GM21619 (cell line): ENCODE results near the gene A1BG.
"Not testable (repeated sequence)": the region's sequence is repeated elsewhere in the genome, so short reads cannot be mapped to it uniquely, and the experiment has no call there.

Source experiments
- ATAC-seq: cut with Tn5 transposase; IDR thresholded peaks from one replicate; pipeline ENCODE4 v1.9.1; 2021; ENCODE audit not compliant: unreplicated experiment

The A1BG gene

DNA sequence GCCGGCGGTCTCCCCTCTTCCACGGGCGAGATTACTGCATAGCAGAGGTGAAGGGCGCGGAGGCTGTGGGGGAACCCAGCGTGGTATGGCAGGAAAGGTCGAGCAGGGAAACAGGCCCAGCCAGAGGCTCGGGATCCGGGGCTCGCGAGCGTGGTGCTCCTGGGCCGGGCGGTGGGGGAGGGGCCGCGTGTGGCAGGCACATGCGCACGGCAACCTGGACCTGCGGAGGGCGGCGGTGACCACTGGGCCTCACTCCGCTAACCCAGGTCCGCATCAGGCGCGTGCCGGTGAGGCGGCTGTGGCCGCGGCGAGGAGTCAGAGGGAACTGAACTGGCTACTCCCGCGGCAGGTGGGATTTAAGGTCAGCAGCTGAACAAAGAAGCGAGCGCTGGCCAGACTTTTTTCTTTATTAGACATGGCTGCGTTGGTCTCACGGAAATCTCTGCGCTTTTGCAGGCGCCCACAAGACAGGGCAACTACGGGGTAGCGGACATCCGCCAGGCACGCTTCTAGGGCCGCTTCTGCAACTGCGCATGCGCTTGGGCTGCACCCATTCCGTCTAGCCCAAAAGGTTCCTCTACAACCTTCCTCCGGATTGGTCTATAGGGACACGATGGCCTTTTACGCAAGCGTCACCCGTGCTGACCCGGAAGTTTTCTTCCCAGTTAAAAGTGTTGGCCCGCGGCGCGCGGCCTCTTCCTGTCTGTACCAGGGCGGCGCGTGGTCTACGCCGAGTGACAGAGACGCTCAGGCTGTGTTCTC lies 33.5 kb upstream of the A1BG start, which contains the start of gene RPS5:
Gene RPS5 (plus strand): TSS at position 694 of the 762 bp plus-strand sequence. CDS start 869 bp downstream, outside the sequence.
- peak; percentile 81 for ATAC-seq

DNA sequence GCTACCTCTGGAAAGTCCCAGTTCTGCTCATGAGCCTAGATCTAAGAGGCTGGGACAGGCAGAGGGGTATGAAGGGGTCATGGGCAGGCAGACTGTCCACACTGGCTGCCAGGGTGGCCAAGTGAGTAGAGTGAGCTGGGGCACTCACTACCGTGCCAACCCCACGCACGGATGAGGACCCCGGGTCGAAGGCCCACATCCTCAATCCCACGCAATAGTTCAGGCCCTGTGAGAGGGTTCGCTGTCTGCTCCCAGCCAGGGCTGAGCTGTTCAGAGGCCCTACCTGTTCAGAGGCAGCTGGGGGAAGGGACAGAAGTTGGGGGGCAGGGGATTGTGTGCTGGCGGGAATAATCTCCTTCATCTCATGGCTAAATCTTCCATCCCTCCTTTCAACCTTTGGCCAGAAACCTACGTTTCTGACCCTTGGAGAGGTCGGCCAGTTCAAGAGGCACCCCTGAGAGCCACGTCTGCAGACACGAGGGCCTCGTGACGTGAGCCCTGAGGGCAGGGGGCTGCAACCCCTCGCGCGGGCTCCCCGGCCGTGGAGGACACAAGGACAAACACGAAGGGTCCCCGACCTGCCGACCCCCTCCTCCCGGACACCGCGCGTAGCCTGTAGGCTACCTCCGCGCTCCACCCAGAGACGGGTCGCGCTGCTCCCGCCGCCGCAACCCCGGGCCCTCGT lies 32.7 kb upstream of the A1BG start:
- ATAC-seq, result peak; percentile 3

DNA sequence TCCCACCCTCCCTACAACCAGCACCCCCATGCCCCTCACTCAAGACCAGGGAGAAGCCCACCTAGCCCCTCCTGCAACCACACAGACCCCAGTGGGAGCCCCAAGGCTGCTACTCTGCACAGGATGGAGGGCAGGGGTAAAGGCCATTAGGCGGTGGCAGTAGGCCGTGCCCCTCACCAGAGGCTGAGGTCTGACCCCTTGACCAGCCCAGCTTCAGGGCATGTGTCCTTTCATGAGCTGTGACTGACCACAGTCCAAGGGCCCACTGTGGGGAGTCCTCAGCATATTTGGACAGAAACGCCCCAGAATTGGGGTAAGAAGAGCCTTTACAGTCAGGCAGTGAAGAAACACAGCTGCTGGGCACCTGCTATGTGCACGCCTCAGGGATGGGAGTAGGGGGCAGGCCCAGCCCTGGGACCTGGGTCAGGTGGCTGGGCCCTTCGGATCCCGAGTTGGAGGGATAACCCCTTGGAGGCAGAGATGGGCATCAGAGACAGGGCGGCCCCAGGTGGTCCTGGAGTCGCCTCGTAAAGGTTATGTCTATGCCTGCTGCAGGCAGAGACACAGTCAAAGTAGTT lies 32.1 kb upstream of the A1BG start:
- no peak for ATAC-seq

DNA sequence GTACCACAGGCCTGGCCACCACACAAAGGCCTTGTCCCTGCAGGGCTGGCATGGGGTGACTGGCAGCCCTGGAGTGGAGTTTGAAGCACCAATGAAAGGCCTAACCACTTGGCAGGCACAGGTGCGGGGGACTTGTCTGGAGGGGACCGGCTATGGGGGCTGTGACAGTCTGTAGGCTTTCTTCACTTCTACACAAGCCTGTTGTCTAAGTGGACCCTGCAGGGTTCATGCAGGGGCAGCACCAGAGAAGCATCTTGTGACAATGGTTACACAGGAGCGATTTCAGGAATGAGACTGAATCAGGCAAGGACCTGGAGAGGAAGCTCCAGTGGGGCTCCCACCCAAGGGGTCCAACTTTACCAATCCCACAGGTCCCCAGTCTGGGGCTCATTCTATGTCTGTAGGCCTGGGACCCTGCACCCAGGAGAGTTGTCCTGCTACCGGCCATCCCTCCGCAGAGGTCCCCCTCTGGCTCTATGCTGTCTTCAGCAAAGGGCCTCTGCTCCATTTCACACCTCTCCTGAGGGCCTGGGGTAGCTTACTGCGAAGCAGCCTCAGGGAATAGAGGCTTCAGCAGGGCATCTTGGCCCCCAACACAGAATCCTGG lies 29.8 kb upstream of the A1BG start:
- ATAC-seq, result no peak

DNA sequence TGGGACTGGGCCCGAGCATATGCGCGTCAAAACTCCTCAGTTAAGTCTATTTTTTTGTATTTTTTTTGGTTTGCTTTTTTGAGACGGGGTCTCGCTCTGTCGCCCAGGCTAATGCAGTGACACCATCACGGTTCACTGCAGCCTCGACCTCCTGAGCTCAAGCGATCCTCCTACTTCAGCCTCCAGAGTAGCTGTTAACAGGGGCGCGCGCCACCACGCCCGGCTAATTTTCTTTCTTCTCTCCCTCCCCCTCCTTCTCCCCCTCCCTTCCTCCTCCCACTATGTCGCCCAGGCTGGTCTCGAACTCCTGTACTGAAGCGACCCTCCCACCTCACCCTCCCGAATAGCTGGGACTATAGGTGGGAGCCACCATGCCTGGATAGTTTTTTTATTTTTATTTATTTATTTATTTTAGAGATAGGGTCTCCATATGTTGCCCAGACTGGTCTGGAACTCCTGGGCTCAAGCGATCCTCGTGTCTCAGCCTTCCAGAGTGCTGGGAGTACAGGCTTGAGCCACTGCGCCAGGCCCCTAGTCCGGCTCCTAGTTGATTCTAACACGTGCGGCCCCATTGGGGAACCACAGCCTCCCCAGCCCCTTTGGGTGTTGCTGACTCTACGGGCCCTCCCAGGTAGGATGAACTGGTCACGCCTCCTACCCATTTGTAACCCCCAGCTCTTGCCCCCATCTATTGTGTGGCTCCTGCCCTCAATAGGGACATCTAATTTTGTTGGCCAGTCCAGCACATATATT lies 28.3 kb upstream of the A1BG start:
- no peak for ATAC-seq

DNA sequence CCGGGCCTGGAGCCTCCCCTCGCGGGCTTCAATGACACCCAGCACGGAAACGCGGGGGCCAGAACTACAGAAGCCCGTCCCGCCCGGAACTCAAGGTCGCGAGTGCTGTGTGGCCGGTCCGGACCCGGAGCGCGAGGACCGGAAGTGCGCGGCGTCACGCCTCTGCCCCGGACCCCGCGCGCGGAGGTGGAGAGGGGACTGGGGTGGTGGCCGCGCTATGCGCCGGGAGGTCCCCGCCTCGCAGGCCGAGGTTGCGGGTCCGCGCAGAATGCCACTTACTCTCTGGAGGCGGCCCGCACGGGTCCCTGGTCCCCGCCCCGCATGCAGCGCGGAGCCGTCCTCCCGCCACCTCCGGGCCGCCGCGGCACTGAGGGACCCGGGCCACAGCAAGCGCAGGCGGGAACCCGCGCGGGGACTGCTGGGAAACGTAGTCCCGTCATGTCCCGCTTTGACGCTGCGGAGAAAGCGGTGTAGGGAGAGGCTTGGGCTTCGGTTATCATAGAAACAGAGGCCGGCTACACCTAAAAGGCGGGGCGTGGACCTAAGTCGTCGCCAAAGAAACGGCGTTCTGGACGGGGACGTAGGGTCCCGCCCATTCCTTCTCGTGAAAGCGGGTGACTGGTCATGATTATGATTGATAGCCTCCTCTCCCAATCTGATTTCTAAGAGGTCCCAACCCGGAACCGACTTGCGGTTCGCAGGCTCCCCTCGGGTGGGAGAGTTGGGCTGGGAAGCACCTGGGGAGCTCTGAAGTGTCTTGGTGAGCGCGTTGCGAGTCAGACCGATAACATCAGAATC lies 27.6 kb upstream of the A1BG start, which contains the start of gene ZNF837:
Gene ZNF837 (minus strand): TSS at position 369 of the 798 bp plus-strand sequence. CDS start 11,698 bp downstream, outside the sequence.
- peak; percentile 72 for ATAC-seq

DNA sequence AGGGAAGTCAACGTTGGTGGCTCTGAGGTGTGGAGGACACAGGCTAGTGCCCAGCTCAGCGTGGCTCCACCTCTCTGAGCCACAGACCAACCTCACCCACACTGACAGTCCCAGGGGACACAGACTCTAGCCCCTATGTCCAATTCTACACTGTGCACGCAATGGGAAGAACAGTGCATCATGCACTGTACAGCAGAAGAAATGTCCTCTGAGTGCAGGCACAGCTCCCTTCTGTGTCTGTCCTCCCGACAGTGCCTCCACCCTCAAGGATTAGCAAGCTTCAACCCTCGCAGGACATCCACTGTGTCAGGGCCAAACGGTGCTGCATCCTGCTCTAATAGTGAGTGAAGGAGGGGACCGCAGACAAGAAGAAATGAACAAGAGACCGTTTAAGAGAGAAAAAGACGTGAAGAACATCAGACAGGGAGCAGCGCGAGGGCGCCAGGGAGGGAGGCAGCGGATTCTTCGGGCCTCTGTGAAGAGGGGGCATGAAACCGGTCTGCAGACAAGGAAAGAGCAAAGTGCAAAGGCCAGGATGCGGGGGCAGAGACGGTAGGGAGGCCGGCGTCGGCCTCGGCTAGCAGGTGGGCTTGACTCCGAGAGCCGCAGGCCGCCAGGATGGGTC lies 26.9 kb upstream of the A1BG start:
- peak; percentile 3 for ATAC-seq

DNA sequence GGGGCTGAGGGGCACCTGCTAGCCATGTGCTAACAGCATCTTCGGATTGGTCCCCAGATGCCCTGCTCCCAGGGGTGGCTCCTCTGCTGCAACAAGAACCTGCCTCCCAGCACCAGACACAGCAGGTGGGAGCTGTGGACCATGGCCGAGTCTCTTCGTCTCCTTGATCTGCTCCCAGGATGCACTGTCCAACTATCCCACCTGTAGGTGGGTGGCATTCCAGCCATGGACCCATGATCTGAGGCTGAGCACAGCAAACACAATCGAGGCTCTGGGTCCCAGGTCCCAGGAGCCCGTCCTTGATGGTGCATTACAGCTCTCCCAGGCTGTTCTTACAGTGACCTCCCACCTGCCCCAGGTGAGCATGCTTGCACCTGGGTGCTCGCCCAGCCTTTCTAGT lies 26.0 kb upstream of the A1BG start:
- ATAC-seq, result no peak

DNA sequence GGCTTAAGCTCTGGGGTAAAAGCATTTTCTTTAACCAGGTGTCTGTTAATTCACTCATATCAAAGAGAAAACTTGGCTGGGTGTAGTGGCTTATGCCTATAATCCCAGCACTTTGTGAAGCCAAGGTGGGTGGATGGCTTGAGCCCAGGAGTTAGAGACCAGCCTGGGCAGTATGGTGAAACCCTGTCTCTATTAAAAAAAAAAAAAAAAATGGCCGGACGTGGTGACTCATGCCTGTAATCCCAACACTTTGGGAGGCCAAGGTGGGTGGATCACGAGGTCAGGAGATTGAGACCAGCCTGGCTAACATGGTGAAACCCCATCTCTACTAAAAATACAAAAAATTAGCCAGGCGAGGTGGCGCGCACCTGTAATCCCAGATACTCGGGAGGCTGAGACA lies 23.4 kb upstream of the A1BG start:
- ATAC-seq, result not testable (repeated sequence)

DNA sequence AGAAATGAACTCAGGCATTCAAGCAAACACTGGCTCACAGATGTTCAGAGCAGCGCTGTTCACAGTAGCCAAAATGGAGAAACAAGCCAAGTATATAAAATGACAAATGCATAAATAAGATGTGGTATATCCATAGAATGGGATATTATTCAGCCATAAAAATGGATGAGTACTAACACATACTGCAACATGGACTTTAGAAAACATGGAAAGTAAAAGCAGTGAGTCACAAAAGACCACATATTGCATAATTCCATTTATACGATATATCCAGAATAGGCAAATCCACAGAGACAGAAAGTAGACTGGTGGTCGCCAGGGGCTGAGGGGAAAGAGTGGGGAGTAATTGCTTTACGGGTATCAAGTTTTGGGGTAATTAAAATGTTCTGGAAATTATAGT lies 20.9 kb upstream of the A1BG start:
- ATAC-seq, result no peak

DNA sequence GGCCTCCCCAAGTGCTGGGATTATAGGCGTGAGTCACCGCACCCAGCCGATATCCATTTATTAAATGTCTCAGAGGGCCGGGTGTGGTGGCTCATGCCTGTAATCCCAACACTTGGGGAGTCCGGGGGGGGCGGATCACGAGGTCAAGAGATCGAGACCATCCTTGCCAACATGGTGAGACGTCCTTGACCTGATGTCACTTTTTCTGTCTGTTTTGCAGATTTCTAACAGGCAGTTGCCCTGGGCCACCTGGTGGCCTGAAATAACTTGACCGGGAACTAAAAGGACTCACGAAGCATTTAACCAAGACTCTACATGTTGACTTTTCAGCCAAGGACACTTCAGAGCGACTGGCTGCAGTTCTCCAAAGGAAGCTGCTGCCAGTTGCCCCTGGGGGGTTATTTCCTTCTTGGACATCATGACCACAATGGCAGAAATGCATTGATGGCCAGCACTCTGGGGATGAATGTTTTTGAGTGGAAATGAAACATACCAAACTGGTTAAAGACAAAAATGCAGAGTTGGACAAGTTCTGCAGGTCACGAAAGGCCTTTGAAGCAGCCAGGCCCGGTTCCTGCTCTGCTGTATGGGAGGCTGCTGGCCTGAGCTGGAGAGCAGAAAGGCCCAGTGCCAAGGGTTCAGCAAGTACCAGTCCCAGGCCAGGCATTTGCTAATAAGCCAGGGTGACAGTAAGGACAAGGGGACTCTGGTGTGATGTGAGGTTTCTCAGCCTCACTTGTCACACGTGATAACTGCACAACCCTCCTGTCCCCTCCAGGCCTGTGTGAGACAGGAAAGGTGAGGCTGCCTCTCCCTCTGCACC lies 19.2 kb upstream of the A1BG start:
- no peak for ATAC-seq

DNA sequence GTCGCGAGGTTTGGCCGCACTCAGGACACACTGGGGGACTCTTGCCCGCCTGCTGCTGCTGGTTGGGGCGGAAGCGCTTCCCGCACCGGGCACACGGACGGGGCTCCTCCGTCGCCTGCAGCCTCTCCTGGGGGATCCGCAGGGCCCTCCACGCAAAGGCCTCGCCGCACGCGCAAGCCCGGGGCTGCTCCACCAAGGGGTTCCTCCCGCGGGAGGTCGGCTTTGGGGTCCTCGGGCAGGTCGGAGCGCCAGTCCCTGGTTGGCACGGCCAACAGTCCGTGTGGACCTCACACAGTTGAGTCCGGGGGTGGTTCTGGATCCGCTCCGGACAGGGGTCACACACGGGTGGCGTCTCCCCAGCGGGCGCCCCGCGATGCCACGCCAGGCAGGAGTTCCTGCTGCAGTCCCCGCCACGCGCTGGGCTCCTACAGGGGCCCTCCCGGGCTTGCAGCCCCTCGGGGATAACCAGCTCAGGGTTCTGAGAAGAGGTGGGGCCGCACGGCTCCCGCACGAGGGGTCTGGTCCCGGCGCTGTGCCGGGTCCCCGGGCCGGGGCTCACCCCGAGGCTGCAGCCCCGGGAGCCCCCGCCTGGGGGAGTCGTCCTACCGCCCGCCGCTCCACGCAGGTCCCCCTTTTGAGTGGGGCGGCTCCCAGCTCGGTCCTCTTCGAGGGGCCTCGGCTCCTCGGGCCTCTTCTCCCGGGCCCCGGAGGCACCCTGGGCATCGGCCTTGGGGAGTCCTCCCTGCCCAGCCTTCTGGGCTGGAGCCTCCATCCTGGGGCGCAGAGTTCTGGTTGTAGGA lies 15.5 kb upstream of the A1BG start:
- ATAC-seq, result no peak

DNA sequence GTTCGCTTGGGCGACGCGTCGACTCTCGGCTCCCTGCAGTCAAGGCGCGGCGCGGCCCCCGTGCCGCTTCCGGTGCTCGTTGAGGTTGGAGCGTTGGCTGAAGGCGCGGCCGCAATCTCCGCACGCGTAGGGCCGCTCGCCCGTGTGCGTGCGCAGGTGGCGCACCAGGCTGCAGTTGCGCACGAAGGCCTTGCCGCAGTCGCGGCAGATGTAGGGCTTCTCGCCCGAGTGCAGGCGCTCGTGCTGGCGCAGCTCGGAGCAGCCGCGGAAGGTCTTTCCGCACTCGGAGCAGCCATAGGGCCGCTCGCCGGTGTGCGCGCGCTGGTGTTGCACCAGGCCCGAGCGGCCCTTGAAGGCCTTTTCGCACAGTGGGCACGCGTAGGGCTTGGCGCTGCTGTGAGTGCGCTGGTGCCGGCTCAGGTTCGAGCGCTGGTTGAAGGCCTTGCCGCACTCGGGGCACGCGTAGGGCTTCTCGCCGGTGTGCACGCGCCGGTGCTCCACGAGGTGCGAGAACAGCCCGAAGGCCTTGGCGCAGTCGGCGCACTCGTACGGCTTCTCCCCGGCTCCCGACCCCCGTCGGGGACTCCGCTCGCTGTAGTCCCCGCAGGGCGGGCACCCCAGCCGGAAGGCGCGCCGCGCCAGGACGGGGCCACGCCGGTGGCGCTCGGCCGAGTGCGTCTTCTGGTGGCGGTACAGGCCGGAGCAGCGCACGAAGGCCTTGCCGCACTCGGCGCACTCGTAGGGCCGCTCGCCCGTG lies 14.6 kb upstream of the A1BG start:
- no peak for ATAC-seq

DNA sequence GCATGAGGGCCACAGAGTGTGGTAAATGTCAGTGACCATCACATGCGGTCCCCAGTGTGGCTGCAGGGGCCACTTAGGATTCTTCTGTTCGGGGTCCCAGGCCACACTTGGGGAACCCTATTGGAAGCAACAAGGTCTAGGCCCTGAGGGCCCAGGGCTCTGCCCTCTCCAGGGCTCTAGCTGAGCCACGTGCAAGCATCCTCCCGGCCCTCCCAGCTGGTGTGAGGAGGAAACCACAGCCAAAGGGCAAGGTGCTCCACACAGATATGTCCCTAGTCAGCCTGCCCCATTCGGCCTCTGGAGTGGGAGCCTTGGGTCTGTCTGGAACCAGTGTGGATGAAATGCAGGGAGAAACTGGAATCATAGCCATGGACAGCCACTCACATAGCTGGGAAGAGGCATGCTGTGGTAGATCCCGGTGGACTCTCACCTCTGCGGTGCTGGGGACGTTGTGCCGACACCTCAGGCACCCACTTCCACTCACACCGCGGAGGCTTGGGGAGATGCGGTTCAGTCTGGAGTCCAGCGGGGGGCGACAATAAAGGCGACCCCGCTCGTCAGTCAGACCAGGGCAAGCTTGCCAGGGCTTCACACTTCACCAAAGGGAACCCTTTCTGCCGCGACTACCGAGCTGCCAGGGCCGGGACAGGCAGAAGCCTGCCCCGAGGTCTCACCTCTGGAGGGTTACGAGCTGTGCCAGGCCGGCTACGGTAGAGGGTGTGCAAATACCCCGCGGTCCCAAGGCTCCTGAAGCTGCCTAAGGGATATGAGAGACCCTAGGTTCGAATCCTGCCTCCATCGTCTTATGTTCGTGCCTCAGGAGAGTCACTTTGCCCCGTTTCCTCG lies 13.5 kb upstream of the A1BG start:
- ATAC-seq, result no peak

DNA sequence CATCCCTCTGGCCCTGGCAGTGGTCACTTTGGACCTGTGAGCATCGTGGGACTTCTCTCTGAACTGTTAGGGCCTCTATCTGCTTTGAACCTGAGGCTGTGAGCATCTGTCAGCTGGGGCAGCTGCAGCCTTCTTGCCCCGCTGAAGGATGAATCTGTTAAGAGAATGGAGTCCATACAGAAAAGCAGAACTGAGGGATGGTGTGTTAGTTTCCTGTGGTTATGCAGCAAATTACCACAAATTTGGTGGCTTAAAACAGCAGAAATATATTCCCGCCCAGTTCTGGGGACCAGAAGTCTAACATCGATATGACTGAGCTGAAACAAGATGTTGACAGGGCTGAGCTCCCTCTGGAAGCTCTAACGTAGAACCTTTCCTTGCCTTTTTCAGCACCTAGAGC lies 10.9 kb upstream of the A1BG start:
- no peak for ATAC-seq

DNA sequence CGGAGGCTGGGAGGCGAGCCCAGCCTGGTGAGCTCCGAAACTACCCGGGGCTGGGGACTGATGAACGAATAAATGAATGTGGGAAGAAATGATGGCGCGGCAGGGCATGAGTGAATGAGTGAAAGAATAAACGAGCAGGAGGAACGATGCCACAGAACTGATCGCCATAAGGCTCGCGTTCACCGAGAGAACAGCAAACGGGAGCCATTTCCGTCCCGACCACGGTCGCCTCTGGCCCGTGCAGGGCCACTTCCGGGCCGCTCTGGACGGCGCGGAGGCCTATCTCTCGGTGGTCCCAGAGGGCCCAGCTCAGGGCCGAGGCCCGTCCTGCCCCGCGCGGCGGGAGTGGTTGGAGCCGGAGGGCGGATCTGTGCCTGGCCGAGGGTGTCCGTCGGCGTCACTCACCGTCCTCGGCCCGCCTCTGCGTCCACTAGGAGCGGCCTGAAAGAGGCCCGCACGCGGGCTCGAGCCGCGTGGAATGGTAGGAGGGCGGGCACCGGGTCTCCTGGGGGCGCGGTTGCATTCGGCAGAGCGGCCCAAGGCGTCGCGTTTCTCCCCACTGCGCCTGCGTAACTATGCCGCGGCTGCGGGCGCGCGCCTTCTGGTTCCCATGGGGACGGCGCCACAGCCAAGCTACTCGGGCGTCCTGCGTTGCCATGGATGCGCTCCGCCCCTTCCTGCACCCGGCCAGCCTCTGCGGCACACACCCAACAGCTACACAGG lies 9.1 kb upstream of the A1BG start, which contains the start of gene ZNF497:
Gene ZNF497 (minus strand): TSS at position 480 of the 723 bp plus-strand sequence. CDS start 5,116 bp downstream, outside the sequence.
- ATAC-seq, result peak; percentile 83
